Uterus (tissue), 4 donors: ENCODE results near the gene SNCAIP. TPM values are rescaled to one million over a fixed set of nuclear protein-coding genes. Genes with fewer than 3 reads are reported as not detected.

Source experiments
- DNase-seq, 2 donors: peaks; one replicate each; pipeline ENCODE4 v3.0.0-alpha.2; 2019 to 2020
- H3K27ac ChIP-seq, 2 donors: fragments of 200-600 bp; sonication (generic); 1 replicate in 1 of 2; 2 replicates in 1 of 2; pipeline ENCODE4 v1.5.1; 2016 to 2018
- H3K27me3 ChIP-seq, 2 donors: fragments of 200-600 bp; sonication (generic); one replicate each; pipeline ENCODE4 v1.5.1; 2018 to 2019; ENCODE audit warnings: control low read depth in 1 of 2
- H3K36me3 ChIP-seq, 2 donors: fragments of 200-600 bp; sonication (generic); one replicate each; pipeline ENCODE4 v1.5.1; 2019; ENCODE audit warnings: control low read depth in 1 of 2
- H3K4me1 ChIP-seq, 2 donors: fragments of 200-600 bp; sonication (generic); one replicate each; pipeline ENCODE4 v1.5.1; 2018 to 2019; ENCODE audit warnings: control low read depth in 1 of 2
- H3K4me3 ChIP-seq, 2 donors: fragments of 200-600 bp; sonication (generic); 1 replicate in 1 of 2; 2 replicates in 1 of 2; pipeline ENCODE4 v1.5.1; 2018 to 2019; ENCODE audit warnings: mild to moderate bottlenecking in 1 of 2
- H3K9me3 ChIP-seq, 2 donors: fragments of 200-600 bp; sonication (generic); one replicate each; pipeline ENCODE4 v1.5.1; 2019; ENCODE audit warnings: control low read depth in 1 of 2
- POLR2A ChIP-seq, 2 donors: fragments of 450-650 bp; IDR thresholded peaks; one replicate each; pipeline ENCODE4 v1.6.1; 2016; ENCODE audit warnings: antibody characterized with exemption in 2 of 2, mild to moderate bottlenecking in 1 of 2, moderate library complexity in 1 of 2
- intact Hi-C: fragments of 100-400 bp; cut with DNase I; formaldehyde crosslinking; loops from one replicate; pipeline ENCODE4 v1.15.1; 2023; ENCODE audit warnings: low total_unique reads
- total RNA-seq, 4 donors: library from RNA; depleted of rRNA in 3 of 4; stranded (reverse); fragments of >200 nt in 3 of 4; gene quantifications; one replicate each; pipeline versions ENCODE4 v1.1.0 to v1.2.4, GENCODE V29; 2014 to 2023
- TF ChIP-seq, protein P1 (sequence below), 4 experiments: fragments of 200-600 bp in 2 of 4; fragments of 450-650 bp in 2 of 4; sonication (generic) in 2 of 4; IDR thresholded peaks; one replicate each; pipeline ENCODE4 v1.5.1; 2016 to 2019; ENCODE audit warnings: antibody characterized with exemption in 4 of 4, mild to moderate bottlenecking in 2 of 4, moderate library complexity in 1 of 4
- donor health status: DM: yes; HTN: yes; CAD: no.

SNCAIP gene
- total RNA-seq, 4 donors from 2014 or later, result 15.3 to 104 (median 35.0) TPM

DNA sequence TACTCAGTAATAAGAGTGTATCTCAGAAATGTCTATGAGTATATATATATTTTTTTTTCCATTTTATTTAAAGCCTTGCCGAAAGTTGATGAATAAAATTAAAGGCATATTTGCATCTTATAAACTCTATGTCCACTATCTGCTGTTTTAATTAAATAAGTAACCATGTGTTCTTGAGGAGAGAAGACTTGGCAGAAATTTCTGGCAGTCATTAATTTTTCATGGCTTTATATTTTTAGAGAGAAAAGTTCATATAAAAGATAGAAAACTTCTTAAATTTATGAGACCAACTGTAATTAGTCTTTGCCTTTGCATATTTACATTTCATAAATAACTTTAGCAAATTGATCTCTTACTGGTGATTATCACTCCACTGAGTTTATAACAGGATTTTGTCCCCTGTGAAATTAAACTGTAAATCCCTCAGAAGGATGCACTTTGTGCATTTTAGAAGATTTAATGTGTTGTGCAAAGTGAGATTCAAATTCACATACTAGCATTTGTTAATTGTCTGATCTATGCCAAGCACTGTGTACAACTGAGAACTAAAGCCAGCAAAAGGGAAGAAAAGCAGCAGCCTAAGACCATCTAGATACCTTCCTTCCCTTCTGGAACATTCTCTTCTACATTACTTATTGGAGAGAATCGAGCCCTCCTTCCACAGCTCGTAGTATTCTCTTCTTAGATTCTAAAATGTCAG lies 108.7 kb downstream of the SNCAIP start:
- Histone ChIP-seq H3K27ac (peak overlapping the region in 1 of 2 donors; percentile 17), H3K4me1 (no peaks in the 10 kb centered on the region), H3K4me3 (no peak overlapping the region), H3K36me3 (no peaks in the 10 kb centered on the region), H3K9me3 (no peaks in the 10 kb centered on the region), H3K27me3 (no peaks in the 10 kb centered on the region)
- intact Hi-C loops, result no loop called here
- no peak for TF ChIP-seq POLR2A (IDR thresholded peaks at IDR 0.05)
- TF ChIP-seq, protein P1, sequence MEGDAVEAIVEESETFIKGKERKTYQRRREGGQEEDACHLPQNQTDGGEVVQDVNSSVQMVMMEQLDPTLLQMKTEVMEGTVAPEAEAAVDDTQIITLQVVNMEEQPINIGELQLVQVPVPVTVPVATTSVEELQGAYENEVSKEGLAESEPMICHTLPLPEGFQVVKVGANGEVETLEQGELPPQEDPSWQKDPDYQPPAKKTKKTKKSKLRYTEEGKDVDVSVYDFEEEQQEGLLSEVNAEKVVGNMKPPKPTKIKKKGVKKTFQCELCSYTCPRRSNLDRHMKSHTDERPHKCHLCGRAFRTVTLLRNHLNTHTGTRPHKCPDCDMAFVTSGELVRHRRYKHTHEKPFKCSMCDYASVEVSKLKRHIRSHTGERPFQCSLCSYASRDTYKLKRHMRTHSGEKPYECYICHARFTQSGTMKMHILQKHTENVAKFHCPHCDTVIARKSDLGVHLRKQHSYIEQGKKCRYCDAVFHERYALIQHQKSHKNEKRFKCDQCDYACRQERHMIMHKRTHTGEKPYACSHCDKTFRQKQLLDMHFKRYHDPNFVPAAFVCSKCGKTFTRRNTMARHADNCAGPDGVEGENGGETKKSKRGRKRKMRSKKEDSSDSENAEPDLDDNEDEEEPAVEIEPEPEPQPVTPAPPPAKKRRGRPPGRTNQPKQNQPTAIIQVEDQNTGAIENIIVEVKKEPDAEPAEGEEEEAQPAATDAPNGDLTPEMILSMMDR (IDR thresholded peaks at IDR 0.05), result no peak
- DNase-seq, result no peak

- intact Hi-C loops, result no loop called here
Measured at GRCh38 chr5:122421374-122422079, 109.5 kb downstream of the SNCAIP start.

DNA sequence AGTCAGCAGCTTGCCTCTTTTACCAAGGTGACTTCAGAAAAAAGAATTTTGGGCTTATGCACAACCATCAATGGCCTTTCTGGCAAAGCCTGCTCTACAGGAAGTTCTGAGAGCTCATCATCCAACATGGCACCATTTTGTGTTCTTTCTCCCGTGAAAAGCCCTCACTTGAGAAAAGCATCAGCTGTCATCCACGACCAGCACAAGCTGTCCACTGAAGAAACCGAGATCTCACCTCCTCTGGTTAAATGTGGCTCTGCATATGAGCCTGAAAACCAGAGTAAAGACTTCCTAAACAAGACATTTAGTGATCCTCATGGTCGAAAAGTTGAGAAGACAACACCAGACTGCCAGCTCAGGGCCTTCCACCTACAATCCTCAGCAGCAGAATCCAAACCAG lies 111.2 kb downstream of the SNCAIP start:
- Histone ChIP-seq H3K27me3 (no peaks in the 10 kb centered on the region), H3K4me1 (no peaks in the 10 kb centered on the region), H3K27ac (no peak overlapping the region), H3K9me3 (no peaks in the 10 kb centered on the region), H3K36me3 (no peaks in the 10 kb centered on the region), H3K4me3 (no peak overlapping the region)
- no peak for DNase-seq
- intact Hi-C loops, result no loop called here
- TF ChIP-seq, protein P1 (IDR thresholded peaks at IDR 0.05), result no peak

More at GRCh38 chr5:122421374-122422079, 109.5 kb downstream of the SNCAIP start:
- H3K4me1 ChIP-seq, result no peaks in the 10 kb centered on the region
- no peak overlapping the region for H3K4me3 ChIP-seq
- H3K27ac ChIP-seq, result peak overlapping the region in 1 of 2 donors; percentile 17
- no peaks in the 10 kb centered on the region for H3K36me3 ChIP-seq
- H3K9me3 ChIP-seq, result no peaks in the 10 kb centered on the region
- no peaks in the 10 kb centered on the region for H3K27me3 ChIP-seq
- TF ChIP-seq, protein P1 (IDR thresholded peaks at IDR 0.05), result no peak
- TF ChIP-seq POLR2A (IDR thresholded peaks at IDR 0.05), result no peak
- no peak for DNase-seq

- H3K27ac ChIP-seq, result no peak overlapping the region
- TF ChIP-seq POLR2A (IDR thresholded peaks at IDR 0.05), result no peak
- TF ChIP-seq, protein P1 (IDR thresholded peaks at IDR 0.05), result no peak
Measured at GRCh38 chr5:122424132-122424531, 112.1 kb downstream of the SNCAIP start.

DNA sequence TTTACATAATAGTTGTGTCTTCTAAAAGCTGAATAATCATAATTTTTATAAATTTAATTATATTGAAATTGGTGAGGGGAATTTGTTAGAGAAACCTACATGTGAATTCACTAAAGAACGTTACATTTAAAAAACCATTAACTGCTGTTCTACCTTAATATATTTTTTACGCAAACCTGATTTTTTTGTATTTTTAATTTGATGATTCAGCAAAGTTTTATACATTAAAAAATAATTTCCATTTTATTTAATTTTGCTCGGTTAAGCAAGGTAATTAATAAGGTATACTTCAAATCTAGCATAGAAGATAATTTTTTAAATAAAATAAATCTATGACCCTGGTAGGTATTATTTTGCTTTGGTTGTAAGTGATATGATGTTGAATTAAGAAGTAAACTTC lies 114.3 kb downstream of the SNCAIP start:
- H3K4me1 ChIP-seq, result no peaks in the 10 kb centered on the region
- H3K4me3 ChIP-seq, result no peak overlapping the region
- H3K36me3 ChIP-seq, result no peaks in the 10 kb centered on the region
- no peak for DNase-seq
- TF ChIP-seq POLR2A (IDR thresholded peaks at IDR 0.05), result no peak
- TF ChIP-seq, protein P1 (IDR thresholded peaks at IDR 0.05), result no peak
- no peaks in the 10 kb centered on the region for H3K27me3 ChIP-seq
- intact Hi-C loops, result no loop called here
- no peak overlapping the region for H3K27ac ChIP-seq
- H3K9me3 ChIP-seq, result no peaks in the 10 kb centered on the region

More at GRCh38 chr5:122424132-122424531, 112.1 kb downstream of the SNCAIP start:
- H3K4me1 ChIP-seq, result no peaks in the 10 kb centered on the region
- intact Hi-C loops, result no loop called here
- no peaks in the 10 kb centered on the region for H3K36me3 ChIP-seq
- no peaks in the 10 kb centered on the region for H3K9me3 ChIP-seq
- no peak overlapping the region for H3K4me3 ChIP-seq
- H3K27me3 ChIP-seq, result no peaks in the 10 kb centered on the region
- no peak for DNase-seq
